ENCODE measurements around the gene OSBP2.

The OSBP2 gene

GRCh38 chr22:30830907-30831306, 136.2 kb downstream of the OSBP2 start:
- no peak for DNase-seq (ENCODE audit: low read depth in 1 of 2, low spot score in 1 of 2)

- DNase-seq (ENCODE audit: low read depth in 1 of 2, low spot score in 1 of 2), result no peak
Observed at GRCh38 chr22:30832407-30832987, 137.8 kb downstream of the OSBP2 start.

GRCh38 chr22:30833322-30833721, 138.6 kb downstream of the OSBP2 start:
- no peak for DNase-seq (ENCODE audit: low read depth in 1 of 2, low spot score in 1 of 2)

- DNase-seq (ENCODE audit: low read depth in 1 of 2, low spot score in 1 of 2), result no peak
Observed at GRCh38 chr22:30837531-30837930, 142.9 kb downstream of the OSBP2 start.

GRCh38 chr22:30838111-30838510, 143.4 kb downstream of the OSBP2 start:
- no peak for DNase-seq (ENCODE audit: low read depth in 1 of 2, low spot score in 1 of 2)

- DNase-seq (ENCODE audit: low read depth in 1 of 2, low spot score in 1 of 2), result no peak
Observed at GRCh38 chr22:30841273-30841672, 146.6 kb downstream of the OSBP2 start.

GRCh38 chr22:30843245-30843644, 148.6 kb downstream of the OSBP2 start:
- DNase-seq (ENCODE audit: low read depth in 1 of 2, low spot score in 1 of 2), result no peak

- DNase-seq (ENCODE audit: low read depth in 1 of 2, low spot score in 1 of 2), result no peak
Observed at GRCh38 chr22:30847583-30847982, 152.9 kb downstream of the OSBP2 start.

- no peak for DNase-seq (ENCODE audit: low read depth in 1 of 2, low spot score in 1 of 2)
Observed at GRCh38 chr22:30855266-30855665, 160.6 kb downstream of the OSBP2 start.

- DNase-seq (ENCODE audit: low read depth in 1 of 2, low spot score in 1 of 2), result no peak
Observed at GRCh38 chr22:30855677-30856518, 161.2 kb downstream of the OSBP2 start.

GRCh38 chr22:30856741-30857502, 162.2 kb downstream of the OSBP2 start:
- DNase-seq (ENCODE audit: low read depth in 1 of 2, low spot score in 1 of 2), result no peak

- no peak for DNase-seq (ENCODE audit: low read depth in 1 of 2, low spot score in 1 of 2)
Observed at GRCh38 chr22:30857791-30858190, 163.1 kb downstream of the OSBP2 start.

- no peak for DNase-seq (ENCODE audit: low read depth in 1 of 2, low spot score in 1 of 2)
Observed at GRCh38 chr22:30858976-30859713, 164.5 kb downstream of the OSBP2 start.

GRCh38 chr22:30859714-30860095, 165.0 kb downstream of the OSBP2 start:
- DNase-seq (ENCODE audit: low read depth in 1 of 2, low spot score in 1 of 2), result no peak

GRCh38 chr22:30860176-30861105, 165.8 kb downstream of the OSBP2 start:
- no peak for DNase-seq (ENCODE audit: low read depth in 1 of 2, low spot score in 1 of 2)

GRCh38 chr22:30861131-30861530, 166.5 kb downstream of the OSBP2 start:
- DNase-seq (ENCODE audit: low read depth in 1 of 2, low spot score in 1 of 2), result no peak

- DNase-seq (ENCODE audit: low read depth in 1 of 2, low spot score in 1 of 2), result no peak
Observed at GRCh38 chr22:30861688-30862552, 167.2 kb downstream of the OSBP2 start.

GRCh38 chr22:30863081-30863833, 168.6 kb downstream of the OSBP2 start:
- DNase-seq (ENCODE audit: low read depth in 1 of 2, low spot score in 1 of 2), result no peak

All from activated CD4-positive, alpha-beta T cell treated with anti-CD3 and anti-CD28 coated beads, Interleukin-2, amount 50 U/mL, for 24 hours (primary cell).